WTC11 (cell line): ENCODE results near the gene COPB1.

Experiments
- CREB1 ChIP-seq: sonication (generic); formaldehyde crosslinking; IDR thresholded peaks from 2 replicates; pipeline ENCODE4 v1.8.0; 2023; ENCODE audit warnings: mild to moderate bottlenecking, missing genetic modification reagents
- KAT7 ChIP-seq: sonication (generic); formaldehyde crosslinking; IDR thresholded peaks from 2 replicates; pipeline ENCODE4 v1.8.1; 2023; ENCODE audit warnings: missing genetic modification reagents, mild to moderate bottlenecking, borderline replicate concordance
- SMAD3 ChIP-seq: sonication (generic); formaldehyde crosslinking; IDR thresholded peaks from 2 replicates; pipeline ENCODE4 v1.8.0; 2022; ENCODE audit warnings: missing genetic modification reagents, mild to moderate bottlenecking, borderline replicate concordance
- TCF7 ChIP-seq: sonication (generic); formaldehyde crosslinking; IDR thresholded peaks from 2 replicates; pipeline ENCODE4 v1.8.0; 2022; ENCODE audit warnings: mild to moderate bottlenecking, low read depth, missing genetic modification reagents, moderate library complexity
- TF ChIP-seq, protein P1 (sequence below): fragments of 200-600 bp; IDR thresholded peaks from 2 replicates; pipeline ENCODE4 v1.8.0; 2022; ENCODE audit warnings: antibody characterized with exemption
- TF ChIP-seq, protein P2 (sequence below): sonication (generic); formaldehyde crosslinking; IDR thresholded peaks from 2 replicates; pipeline ENCODE4 v1.8.0; 2022; ENCODE audit warnings: mild to moderate bottlenecking, missing genetic modification reagents
- TF ChIP-seq, protein P3 (sequence below): sonication (generic); formaldehyde crosslinking; conservative IDR thresholded peaks from 2 replicates; pipeline ENCODE4 v1.8.1; 2023; ENCODE audit warnings: mild to moderate bottlenecking, low read depth, missing genetic modification reagents, moderate library complexity

DNA sequence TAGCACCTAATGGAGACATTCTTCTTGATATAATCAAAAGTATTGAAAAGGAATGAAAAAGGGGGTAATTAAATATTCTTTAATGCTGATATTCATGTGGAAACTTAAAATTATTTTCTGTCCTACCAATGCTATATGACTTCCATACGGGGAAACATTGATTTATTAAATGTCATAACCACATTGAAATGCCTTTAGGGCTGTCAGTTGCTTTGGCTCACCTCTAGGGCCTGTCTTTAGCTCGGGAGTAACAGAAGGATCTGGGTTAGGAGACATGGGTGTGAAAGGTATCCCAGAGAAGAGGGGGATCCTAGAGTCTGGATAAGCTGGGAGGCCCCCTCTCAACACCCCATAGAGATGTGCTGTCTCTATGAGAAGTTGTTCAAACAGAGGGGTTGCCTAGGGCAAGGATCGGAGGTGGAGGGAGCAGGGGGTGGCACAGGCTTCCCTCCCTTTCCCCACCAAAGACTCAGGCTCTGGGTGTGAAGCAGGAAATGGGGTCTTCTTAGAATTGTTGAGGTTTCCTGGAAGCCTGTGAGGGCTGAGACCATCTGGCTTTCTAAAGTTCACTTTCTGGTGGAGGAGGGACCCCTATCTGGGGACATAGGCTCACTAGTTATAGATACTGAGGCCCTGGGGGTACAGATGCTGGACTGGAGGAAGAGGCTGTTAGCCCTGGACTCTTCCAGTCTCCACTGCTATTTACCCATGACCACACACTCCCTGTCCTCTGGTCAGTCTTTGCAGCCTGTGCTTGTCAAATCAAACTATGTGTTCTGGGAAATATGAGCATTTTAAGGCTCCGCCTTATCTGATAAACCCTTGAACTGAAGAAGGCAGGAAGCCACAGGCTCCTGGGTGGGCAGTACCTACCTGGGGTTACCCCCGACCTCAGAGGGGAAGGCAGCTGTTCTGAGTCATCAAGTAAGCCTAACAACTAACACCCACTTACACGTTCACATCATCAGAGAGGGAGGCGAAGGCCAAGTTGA is 84.8 kb downstream of the COPB1 start:
- TF ChIP-seq, protein P1, sequence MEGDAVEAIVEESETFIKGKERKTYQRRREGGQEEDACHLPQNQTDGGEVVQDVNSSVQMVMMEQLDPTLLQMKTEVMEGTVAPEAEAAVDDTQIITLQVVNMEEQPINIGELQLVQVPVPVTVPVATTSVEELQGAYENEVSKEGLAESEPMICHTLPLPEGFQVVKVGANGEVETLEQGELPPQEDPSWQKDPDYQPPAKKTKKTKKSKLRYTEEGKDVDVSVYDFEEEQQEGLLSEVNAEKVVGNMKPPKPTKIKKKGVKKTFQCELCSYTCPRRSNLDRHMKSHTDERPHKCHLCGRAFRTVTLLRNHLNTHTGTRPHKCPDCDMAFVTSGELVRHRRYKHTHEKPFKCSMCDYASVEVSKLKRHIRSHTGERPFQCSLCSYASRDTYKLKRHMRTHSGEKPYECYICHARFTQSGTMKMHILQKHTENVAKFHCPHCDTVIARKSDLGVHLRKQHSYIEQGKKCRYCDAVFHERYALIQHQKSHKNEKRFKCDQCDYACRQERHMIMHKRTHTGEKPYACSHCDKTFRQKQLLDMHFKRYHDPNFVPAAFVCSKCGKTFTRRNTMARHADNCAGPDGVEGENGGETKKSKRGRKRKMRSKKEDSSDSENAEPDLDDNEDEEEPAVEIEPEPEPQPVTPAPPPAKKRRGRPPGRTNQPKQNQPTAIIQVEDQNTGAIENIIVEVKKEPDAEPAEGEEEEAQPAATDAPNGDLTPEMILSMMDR: no peak
- TF ChIP-seq, protein P2, sequence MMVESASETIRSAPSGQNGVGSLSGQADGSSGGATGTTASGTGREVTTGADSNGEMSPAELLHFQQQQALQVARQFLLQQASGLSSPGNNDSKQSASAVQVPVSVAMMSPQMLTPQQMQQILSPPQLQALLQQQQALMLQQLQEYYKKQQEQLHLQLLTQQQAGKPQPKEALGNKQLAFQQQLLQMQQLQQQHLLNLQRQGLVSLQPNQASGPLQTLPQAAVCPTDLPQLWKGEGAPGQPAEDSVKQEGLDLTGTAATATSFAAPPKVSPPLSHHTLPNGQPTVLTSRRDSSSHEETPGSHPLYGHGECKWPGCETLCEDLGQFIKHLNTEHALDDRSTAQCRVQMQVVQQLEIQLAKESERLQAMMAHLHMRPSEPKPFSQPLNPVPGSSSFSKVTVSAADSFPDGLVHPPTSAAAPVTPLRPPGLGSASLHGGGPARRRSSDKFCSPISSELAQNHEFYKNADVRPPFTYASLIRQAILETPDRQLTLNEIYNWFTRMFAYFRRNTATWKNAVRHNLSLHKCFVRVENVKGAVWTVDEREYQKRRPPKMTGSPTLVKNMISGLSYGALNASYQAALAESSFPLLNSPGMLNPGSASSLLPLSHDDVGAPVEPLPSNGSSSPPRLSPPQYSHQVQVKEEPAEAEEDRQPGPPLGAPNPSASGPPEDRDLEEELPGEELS (CRISPR knock-in tag): no peak
- TF ChIP-seq, protein P3, sequence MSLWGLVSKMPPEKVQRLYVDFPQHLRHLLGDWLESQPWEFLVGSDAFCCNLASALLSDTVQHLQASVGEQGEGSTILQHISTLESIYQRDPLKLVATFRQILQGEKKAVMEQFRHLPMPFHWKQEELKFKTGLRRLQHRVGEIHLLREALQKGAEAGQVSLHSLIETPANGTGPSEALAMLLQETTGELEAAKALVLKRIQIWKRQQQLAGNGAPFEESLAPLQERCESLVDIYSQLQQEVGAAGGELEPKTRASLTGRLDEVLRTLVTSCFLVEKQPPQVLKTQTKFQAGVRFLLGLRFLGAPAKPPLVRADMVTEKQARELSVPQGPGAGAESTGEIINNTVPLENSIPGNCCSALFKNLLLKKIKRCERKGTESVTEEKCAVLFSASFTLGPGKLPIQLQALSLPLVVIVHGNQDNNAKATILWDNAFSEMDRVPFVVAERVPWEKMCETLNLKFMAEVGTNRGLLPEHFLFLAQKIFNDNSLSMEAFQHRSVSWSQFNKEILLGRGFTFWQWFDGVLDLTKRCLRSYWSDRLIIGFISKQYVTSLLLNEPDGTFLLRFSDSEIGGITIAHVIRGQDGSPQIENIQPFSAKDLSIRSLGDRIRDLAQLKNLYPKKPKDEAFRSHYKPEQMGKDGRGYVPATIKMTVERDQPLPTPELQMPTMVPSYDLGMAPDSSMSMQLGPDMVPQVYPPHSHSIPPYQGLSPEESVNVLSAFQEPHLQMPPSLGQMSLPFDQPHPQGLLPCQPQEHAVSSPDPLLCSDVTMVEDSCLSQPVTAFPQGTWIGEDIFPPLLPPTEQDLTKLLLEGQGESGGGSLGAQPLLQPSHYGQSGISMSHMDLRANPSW (CRISPR knock-in tag): no peak
- TF ChIP-seq SMAD3 (CRISPR knock-in tag) (no peak), TCF7 (CRISPR knock-in tag) (no peak), KAT7 (CRISPR knock-in tag) (no peak), CREB1 (CRISPR knock-in tag) (no peak)
